Body of pancreas (tissue), 4 donors: ENCODE results near the gene MILR1. TPM values are rescaled to one million over a fixed set of nuclear protein-coding genes. Genes with fewer than 3 reads are reported as not detected.
"Not testable (repeated sequence)": the region's sequence is repeated elsewhere in the genome, so short reads cannot be mapped to it uniquely, and the experiment has no call there.

ENCODE experiments used
- ATAC-seq: fragments of 150-250 bp; one replicate; pipeline ENCODE4 v1.9.1; 2016
- DNase-seq, 4 donors: peaks; one replicate each; pipeline ENCODE4 v3.0.0-alpha.2; 2019
- H3K27ac ChIP-seq, 4 donors: fragments of 200-600 bp; sonication (generic); 1 replicate in 3 of 4; 2 replicates in 1 of 4; pipeline versions ENCODE4 v1.5.1 to v1.6.1; 2016 to 2019; ENCODE audit warnings: mild to moderate bottlenecking in 1 of 4, mixed read lengths in 1 of 4, moderate library complexity in 1 of 4
- H3K27me3 ChIP-seq, 2 donors: fragments of 200-600 bp; sonication (generic); one replicate each; pipeline ENCODE4 v1.6.0; 2016; ENCODE audit warnings: mild to moderate bottlenecking in 1 of 2
- H3K36me3 ChIP-seq, 2 donors: fragments of 200-600 bp; sonication (generic); replicated peaks in 1 of 2; 2 replicates each; pipeline ENCODE4 v1.5.1; 2016; ENCODE audit warnings: low read depth in 2 of 2; ENCODE audit not compliant: insufficient read depth in 1 of 2
- H3K4me1 ChIP-seq: fragments of 200-600 bp; sonication (generic); one replicate; pipeline ENCODE4 v1.6.0; 2016
- H3K4me3 ChIP-seq, 2 donors: fragments of 200-600 bp; sonication (generic); 1 replicate in 1 of 2; 2 replicates in 1 of 2; pipeline ENCODE4 v1.5.1; 2016 to 2019
- H3K9me3 ChIP-seq, 3 donors: fragments of 200-600 bp; sonication (generic); 1 replicate in 2 of 3; 2 replicates in 1 of 3; pipeline ENCODE4 v1.5.1; 2016
- POLR2A ChIP-seq, 3 donors: fragments of 450-650 bp; IDR thresholded peaks; one replicate each; pipeline ENCODE4 v1.6.1; 2016; ENCODE audit warnings: antibody characterized with exemption in 3 of 3, mild to moderate bottlenecking in 2 of 3
- WGBS, 2 donors: methylation state at CpG; one replicate each; pipeline ENCODE4 v1.1.5; 2017; 5-methylcytosine and 5-hydroxymethylcytosine counted together
- intact Hi-C: fragments of 100-400 bp; cut with DNase I; formaldehyde crosslinking; loops from one replicate; pipeline ENCODE4 v1.15.1; 2023
- total RNA-seq, 2 donors: library from RNA; depleted of rRNA; stranded (reverse); fragments of >200 nt; gene quantifications; one replicate each; pipeline ENCODE4 v1.1.0, GENCODE V29; 2016
- TF ChIP-seq, protein P1 (sequence below), 7 experiments: fragments of 450-650 bp in 4 of 7; fragments of 200-600 bp in 3 of 7; sonication (generic) in 3 of 7; IDR thresholded peaks; one replicate each; pipeline ENCODE4 v1.5.1; 2016 to 2019; ENCODE audit warnings: antibody characterized with exemption in 7 of 7

The MILR1 gene
- total RNA-seq, 2 donors from 2014 or later: 4.9 TPM; not detected in 1

DNA sequence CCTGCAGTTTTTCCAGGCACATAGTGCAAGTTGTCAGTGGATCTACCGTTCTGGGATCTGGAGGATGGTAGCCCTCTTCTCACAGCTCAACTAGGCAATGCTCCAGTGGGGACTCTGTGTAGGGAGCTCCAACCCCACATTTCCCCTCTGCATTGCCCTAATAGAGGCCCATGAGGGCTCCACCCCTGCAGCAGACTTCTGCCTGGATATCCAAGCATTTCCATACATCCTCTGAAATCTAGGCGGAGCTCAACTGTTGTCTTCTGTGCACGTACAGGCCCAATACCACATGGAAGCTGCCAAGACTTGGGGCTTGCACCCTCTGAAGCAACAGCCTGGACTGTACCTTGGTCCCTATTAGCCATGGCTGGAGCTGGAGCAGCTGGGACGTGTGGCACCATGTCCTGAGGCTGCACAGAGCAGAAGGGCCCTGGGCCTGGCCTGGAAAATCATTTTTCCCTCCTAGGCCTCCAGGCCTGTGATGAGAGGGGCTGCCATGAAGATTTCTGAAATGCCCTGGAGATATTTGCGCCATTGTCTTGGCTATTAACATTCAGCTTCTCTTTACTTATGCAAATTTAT, 10.9 kb upstream of the MILR1 start:
- intact Hi-C loops: no loop called here
- no peak for DNase-seq
- H3K27ac ChIP-seq: no peak overlapping the region
- peaks cover 0 to 18% (median 0%) of the 10 kb centered on the region in 3 donors for H3K9me3 ChIP-seq
- no peaks in the 10 kb centered on the region for H3K36me3 ChIP-seq
- TF ChIP-seq, protein P1, sequence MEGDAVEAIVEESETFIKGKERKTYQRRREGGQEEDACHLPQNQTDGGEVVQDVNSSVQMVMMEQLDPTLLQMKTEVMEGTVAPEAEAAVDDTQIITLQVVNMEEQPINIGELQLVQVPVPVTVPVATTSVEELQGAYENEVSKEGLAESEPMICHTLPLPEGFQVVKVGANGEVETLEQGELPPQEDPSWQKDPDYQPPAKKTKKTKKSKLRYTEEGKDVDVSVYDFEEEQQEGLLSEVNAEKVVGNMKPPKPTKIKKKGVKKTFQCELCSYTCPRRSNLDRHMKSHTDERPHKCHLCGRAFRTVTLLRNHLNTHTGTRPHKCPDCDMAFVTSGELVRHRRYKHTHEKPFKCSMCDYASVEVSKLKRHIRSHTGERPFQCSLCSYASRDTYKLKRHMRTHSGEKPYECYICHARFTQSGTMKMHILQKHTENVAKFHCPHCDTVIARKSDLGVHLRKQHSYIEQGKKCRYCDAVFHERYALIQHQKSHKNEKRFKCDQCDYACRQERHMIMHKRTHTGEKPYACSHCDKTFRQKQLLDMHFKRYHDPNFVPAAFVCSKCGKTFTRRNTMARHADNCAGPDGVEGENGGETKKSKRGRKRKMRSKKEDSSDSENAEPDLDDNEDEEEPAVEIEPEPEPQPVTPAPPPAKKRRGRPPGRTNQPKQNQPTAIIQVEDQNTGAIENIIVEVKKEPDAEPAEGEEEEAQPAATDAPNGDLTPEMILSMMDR (IDR thresholded peaks at IDR 0.05): no peak
- TF ChIP-seq POLR2A (IDR thresholded peaks at IDR 0.05): no peak
- 86 to 90% methylated on average over 4 to 5 of the region's 5 CpGs for WGBS, 2 donors
- H3K4me3 ChIP-seq: no peak overlapping the region
- H3K4me1 ChIP-seq: no peaks in the 10 kb centered on the region
- ATAC-seq: no peak
- no peaks in the 10 kb centered on the region for H3K27me3 ChIP-seq

DNA sequence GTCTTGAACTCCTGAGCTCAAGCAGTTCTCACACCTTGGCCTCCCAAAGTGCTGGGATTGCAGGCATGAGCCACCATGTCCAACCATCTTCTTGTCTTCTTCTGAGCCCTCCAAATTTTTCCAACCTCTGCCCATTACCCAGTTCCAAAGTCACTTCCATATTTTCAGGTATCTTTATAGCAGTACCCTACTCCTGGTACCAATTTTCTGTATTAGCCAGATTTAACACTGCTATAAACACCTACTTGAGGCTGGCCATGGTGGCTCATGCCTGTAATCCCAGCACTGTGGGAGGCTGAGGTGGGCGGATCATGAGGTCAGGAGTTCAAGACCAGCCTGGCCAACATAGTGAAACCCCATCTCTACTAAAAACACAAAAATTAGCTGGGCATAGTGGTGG, 9.4 kb upstream of the MILR1 start:
- WGBS, 2 donors: 88% methylated on average over 1 of the region's 1 CpG; no CpG with 5 or more reads in 1 of the 2 donors
- intact Hi-C loops, H3K4me3 ChIP-seq, ATAC-seq, H3K36me3 ChIP-seq, DNase-seq, H3K27me3 ChIP-seq, H3K27ac ChIP-seq, H3K4me1 ChIP-seq: not testable (repeated sequence)
- peaks cover 0 to 18% (median 0%) of the 10 kb centered on the region in 3 donors for H3K9me3 ChIP-seq

DNA sequence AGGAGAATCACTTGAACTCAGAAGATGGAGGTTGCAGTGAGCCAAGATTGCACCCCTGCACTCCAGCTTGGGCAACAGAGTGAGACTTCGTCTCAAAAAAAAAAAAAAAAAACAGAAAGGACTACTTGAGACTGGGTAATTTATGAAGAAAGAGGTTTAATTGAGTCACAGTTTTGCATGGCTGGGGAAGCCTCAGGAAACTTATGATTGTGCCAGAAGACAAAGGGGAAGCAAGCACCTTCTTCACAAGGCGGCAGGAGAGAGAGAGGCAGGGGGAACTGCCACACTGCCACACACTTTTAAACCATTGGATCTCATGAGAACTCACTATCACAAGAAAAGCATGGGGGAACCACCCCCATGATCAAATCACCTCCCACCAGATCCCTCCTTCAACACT, 9.0 kb upstream of the MILR1 start:
- ATAC-seq (no peak), DNase-seq (no peak)
- H3K36me3 ChIP-seq: no peaks in the 10 kb centered on the region
- peaks cover 0 to 18% (median 0%) of the 10 kb centered on the region in 3 donors for H3K9me3 ChIP-seq
- intact Hi-C loops: no loop called here
- no peak overlapping the region for H3K27ac ChIP-seq
- 75 to 88% methylated on average over 2 of the region's 2 CpGs for WGBS, 2 donors
- TF ChIP-seq POLR2A (IDR thresholded peaks at IDR 0.05): no peak
- TF ChIP-seq, protein P1 (IDR thresholded peaks at IDR 0.05): no peak
- H3K27me3 ChIP-seq: no peaks in the 10 kb centered on the region
- no peak overlapping the region for H3K4me3 ChIP-seq
- no peaks in the 10 kb centered on the region for H3K4me1 ChIP-seq

DNA sequence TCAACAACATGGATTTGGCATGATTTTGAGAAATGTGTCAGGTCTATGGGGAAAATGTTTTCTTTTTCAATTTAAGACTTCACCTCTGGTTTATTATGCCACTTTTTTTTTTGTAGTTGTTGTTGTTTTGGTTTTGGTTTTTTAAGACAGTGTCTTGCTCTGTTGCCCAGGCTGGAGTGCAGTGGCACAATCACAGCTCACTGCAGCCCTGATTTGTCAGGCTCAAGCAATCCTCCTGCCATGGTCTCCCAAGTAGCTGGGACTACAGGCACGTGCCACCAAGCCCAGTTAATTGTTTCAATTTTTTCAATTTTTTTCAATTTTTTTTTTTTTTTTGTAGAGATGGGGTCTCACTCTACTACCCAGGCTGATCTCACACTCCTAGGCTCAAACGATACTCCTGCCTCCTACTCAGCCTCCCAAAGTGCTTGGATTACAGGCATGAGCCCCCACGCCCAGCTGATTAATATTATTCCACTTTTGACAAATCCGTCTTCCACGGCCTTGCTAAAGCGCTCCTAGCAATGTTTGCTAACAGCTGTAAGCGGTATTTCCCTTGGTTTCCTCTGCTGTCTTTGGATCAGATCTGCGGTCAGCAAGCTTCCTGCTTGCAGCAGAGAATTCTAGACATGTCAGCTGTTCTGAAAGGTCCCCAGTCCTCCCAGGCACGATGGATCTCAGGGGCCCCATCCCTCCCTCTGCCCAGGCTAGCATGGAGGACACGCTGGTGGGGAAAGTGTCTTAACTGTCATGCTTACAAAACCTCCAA, 7.0 kb upstream of the MILR1 start:
- DNase-seq: peak in 2 of 4 donors; percentile 13 to 65
- TF ChIP-seq, protein P1 (IDR thresholded peaks at IDR 0.05): no peak
- TF ChIP-seq POLR2A (IDR thresholded peaks at IDR 0.05): no peak
- no peaks in the 10 kb centered on the region for H3K4me1 ChIP-seq
- 55 to 68% methylated on average over 10 of the region's 10 CpGs for WGBS, 2 donors
- no peaks in the 10 kb centered on the region for H3K36me3 ChIP-seq
- no peaks in the 10 kb centered on the region for H3K27me3 ChIP-seq
- intact Hi-C loops: no loop called here
- no peak overlapping the region for H3K4me3 ChIP-seq
- ATAC-seq: no peak
- peaks cover 0 to 18% (median 0%) of the 10 kb centered on the region in 3 donors for H3K9me3 ChIP-seq
- peak overlapping the region in 1 of 4 donors; percentile 54 for H3K27ac ChIP-seq

DNA sequence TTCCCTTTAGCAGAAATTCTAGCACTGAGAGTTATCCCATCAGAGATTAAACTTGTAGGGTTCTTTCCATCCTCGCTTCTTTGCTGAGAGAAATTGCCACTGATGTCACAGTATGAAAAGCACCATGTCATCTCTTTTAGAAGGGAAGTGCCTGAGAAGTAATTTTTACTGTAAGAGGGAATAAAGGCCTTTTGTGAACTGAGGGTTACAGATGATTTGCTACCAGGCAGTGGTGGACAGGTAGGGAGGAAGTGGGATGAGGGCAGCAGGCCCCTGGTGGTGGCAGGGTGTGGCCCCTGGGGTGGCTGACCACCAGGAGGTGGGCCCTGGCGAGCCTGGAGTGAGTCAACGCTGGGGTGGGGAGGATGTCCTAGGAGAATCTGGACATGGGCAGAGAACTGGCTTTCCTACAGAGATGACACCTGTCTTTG, 6.4 kb upstream of the MILR1 start:
- Histone ChIP-seq H3K27ac (peak overlapping the region in 1 of 4 donors; percentile 54), H3K36me3 (no peaks in the 10 kb centered on the region), H3K4me1 (no peaks in the 10 kb centered on the region), H3K4me3 (no peak overlapping the region), H3K9me3 (peaks cover 0 to 17% (median 0%) of the 10 kb centered on the region in 3 donors), H3K27me3 (no peaks in the 10 kb centered on the region)
- intact Hi-C loops: no loop called here
- TF ChIP-seq, protein P1 (IDR thresholded peaks at IDR 0.05): no peak
- no peak for TF ChIP-seq POLR2A (IDR thresholded peaks at IDR 0.05)
- DNase-seq (no peak), ATAC-seq (no peak)
- 64 to 83% methylated on average over 3 of the region's 3 CpGs for WGBS, 2 donors
